ENCODE data around the gene HIF1A.
"Not testable (repeated sequence)": the region's sequence is repeated elsewhere in the genome, so short reads cannot be mapped to it uniquely, and the experiment has no call there.

HIF1A gene

GRCh38 chr14:61749264-61749663, 54.0 kb downstream of the HIF1A start:
- DNase-seq (ENCODE audit: low read depth), result no peak

- DNase-seq (ENCODE audit: low read depth), result no peak
Measured at GRCh38 chr14:61749867-61750266, 54.6 kb downstream of the HIF1A start.

GRCh38 chr14:61750708-61751474, 55.6 kb downstream of the HIF1A start:
- DNase-seq (ENCODE audit: low read depth), result peak; percentile 39

- DNase-seq (ENCODE audit: low read depth), result no peak
Measured at GRCh38 chr14:61751475-61751989, 56.2 kb downstream of the HIF1A start.

GRCh38 chr14:61752626-61753025, 57.3 kb downstream of the HIF1A start:
- DNase-seq (ENCODE audit: low read depth), result no peak

- DNase-seq (ENCODE audit: low read depth), result no peak
Measured at GRCh38 chr14:61753631-61754030, 58.3 kb downstream of the HIF1A start.

GRCh38 chr14:61754627-61755381, 59.5 kb downstream of the HIF1A start:
- DNase-seq (ENCODE audit: low read depth), result no peak

GRCh38 chr14:61755382-61755742, 60.0 kb downstream of the HIF1A start:
- not testable (repeated sequence) for DNase-seq (ENCODE audit: low read depth)

- no peak for DNase-seq (ENCODE audit: low read depth)
Measured at GRCh38 chr14:61756135-61756534, 60.8 kb downstream of the HIF1A start.

- no peak for DNase-seq (ENCODE audit: low read depth)
Measured at GRCh38 chr14:61759878-61760277, 64.6 kb downstream of the HIF1A start.

GRCh38 chr14:61761557-61761956, 66.2 kb downstream of the HIF1A start:
- DNase-seq (ENCODE audit: low read depth), result no peak

- peak; percentile 98 for DNase-seq (ENCODE audit: low read depth)
Measured at GRCh38 chr14:61761959-61762786, 66.9 kb downstream of the HIF1A start, which contains the start of gene SNAPC1. TSS of gene SNAPC1 (plus strand) at chr14:61762420. CDS start at chr14:61762461, 41 bp downstream.

GRCh38 chr14:61764342-61765122, 69.2 kb downstream of the HIF1A start:
- DNase-seq (ENCODE audit: low read depth), result no peak

GRCh38 chr14:61765225-61765943, 70.1 kb downstream of the HIF1A start:
- DNase-seq (ENCODE audit: low read depth), result no peak

- DNase-seq (ENCODE audit: low read depth), result no peak
Measured at GRCh38 chr14:61766151-61766550, 70.8 kb downstream of the HIF1A start.

GRCh38 chr14:61768240-61768639, 72.9 kb downstream of the HIF1A start:
- no peak for DNase-seq (ENCODE audit: low read depth)

GRCh38 chr14:61769893-61770292, 74.6 kb downstream of the HIF1A start:
- DNase-seq (ENCODE audit: low read depth), result no peak

GRCh38 chr14:61774861-61775260, 79.5 kb downstream of the HIF1A start:
- DNase-seq (ENCODE audit: low read depth), result no peak

GRCh38 chr14:61780125-61780524, 84.8 kb downstream of the HIF1A start:
- DNase-seq (ENCODE audit: low read depth), result no peak

GRCh38 chr14:61797309-61797708, 102.0 kb downstream of the HIF1A start:
- no peak for DNase-seq (ENCODE audit: low read depth)
